HL-60 (cell line): ENCODE data around the gene ELF2.

Source experiments
- CTCF ChIP-seq: IDR thresholded peaks from one replicate; pipeline ENCODE4 v1.5.1; 2011; ENCODE audit warnings: low read length, control low read depth, inconsistent platforms; ENCODE audit not compliant: insufficient read depth
- GABPA ChIP-seq: IDR thresholded peaks from 2 replicates; pipeline ENCODE4 v1.6.1; 2012; ENCODE audit warnings: low read depth
- POLR2AphosphoS5 ChIP-seq: IDR thresholded peaks from 2 replicates; pipeline ENCODE4 v1.6.1; 2012; ENCODE audit warnings: low read depth
- REST ChIP-seq: IDR thresholded peaks from 2 replicates; pipeline ENCODE4 v1.6.1; 2012; ENCODE audit warnings: low read depth; ENCODE audit not compliant: insufficient replicate concordance

GRCh38 chr4:139038874-139039443 is 138.1 kb downstream of the ELF2 start:
- no peak for TF ChIP-seq GABPA
- no peak for TF ChIP-seq CTCF
- TF ChIP-seq POLR2AphosphoS5 = no peak
- no peak for TF ChIP-seq REST
